OCI-LY3 (cell line): ENCODE data around the gene S1PR1.

ENCODE experiments used
- H2AFZ ChIP-seq: fragments of 200-600, 300-600 bp; shearing (Covaris generic); 2 replicates; pipeline ENCODE4 v1.6.0; 2014; ENCODE audit warnings: antibody characterized with exemption, low read depth, low read length
- H3K27ac ChIP-seq: fragments of 200-600, 300-600 bp; sonication (generic); 2 replicates; pipeline ENCODE4 v1.5.1; 2014; ENCODE audit warnings: mild to moderate bottlenecking, low read length, moderate library complexity, mixed read lengths
- H3K27me3 ChIP-seq: fragments of 200-600, 300-600 bp; sonication (generic); 2 replicates; pipeline ENCODE4 v1.6.1; 2014; ENCODE audit warnings: low read depth, low read length, mixed read lengths
- H3K36me3 ChIP-seq: fragments of 200-600, 300-600 bp; sonication (generic); replicated peaks from 2 replicates; pipeline ENCODE3; 2014; ENCODE audit warnings: low read depth, low read length, mixed read lengths
- H3K4me1 ChIP-seq: fragments of 300-600, 200-600 bp; sonication (generic); 2 replicates; pipeline ENCODE4 v1.6.1; 2014; ENCODE audit warnings: low read length, mixed read lengths
- H3K4me2 ChIP-seq: fragments of 200-600, 300-600 bp; sonication (generic); 2 replicates; pipeline ENCODE4 v1.6.1; 2014; ENCODE audit warnings: low read length, mixed read lengths
- H3K4me3 ChIP-seq: fragments of 300-600, 200-600 bp; sonication (generic); 2 replicates; pipeline ENCODE4 v1.5.1; 2014; ENCODE audit warnings: antibody characterized with exemption, mild to moderate bottlenecking, low read length, moderate library complexity
- H3K79me2 ChIP-seq: fragments of 300-600, 200-600 bp; shearing (Covaris generic); 2 replicates; pipeline ENCODE4 v1.6.1; 2014; ENCODE audit warnings: mild to moderate bottlenecking, low read length, mixed read lengths
- H3K9ac ChIP-seq: fragments of 300-600, 200-600 bp; shearing (Covaris generic); 2 replicates; pipeline ENCODE4 v1.6.0; 2014; ENCODE audit warnings: mild to moderate bottlenecking, low read length, moderate library complexity
- H3K9me3 ChIP-seq: fragments of 200-600, 300-600 bp; shearing (Covaris generic); 2 replicates; pipeline ENCODE4 v1.6.1; 2014; ENCODE audit warnings: low read length, mixed read lengths; ENCODE audit not compliant: insufficient read depth
- H4K20me1 ChIP-seq: fragments of 200-600, 300-600 bp; sonication (generic); 2 replicates; pipeline ENCODE4 v1.6.1; 2016; ENCODE audit warnings: low read length, mixed read lengths; ENCODE audit not compliant: insufficient read depth
- CTCF ChIP-seq: fragments of 200-600, 300-600 bp; sonication (generic); IDR thresholded peaks from 2 replicates; pipeline ENCODE4 v1.5.1; 2014; ENCODE audit warnings: antibody characterized with exemption, low read length, low read depth
- EZH2phosphoT487 ChIP-seq: fragments of 200-600 bp; shearing (Covaris generic); IDR thresholded peaks from 2 replicates; pipeline ENCODE4 v1.6.1; 2018; ENCODE audit warnings: antibody characterized with exemption, mixed run types, low read depth

The S1PR1 gene

DNA sequence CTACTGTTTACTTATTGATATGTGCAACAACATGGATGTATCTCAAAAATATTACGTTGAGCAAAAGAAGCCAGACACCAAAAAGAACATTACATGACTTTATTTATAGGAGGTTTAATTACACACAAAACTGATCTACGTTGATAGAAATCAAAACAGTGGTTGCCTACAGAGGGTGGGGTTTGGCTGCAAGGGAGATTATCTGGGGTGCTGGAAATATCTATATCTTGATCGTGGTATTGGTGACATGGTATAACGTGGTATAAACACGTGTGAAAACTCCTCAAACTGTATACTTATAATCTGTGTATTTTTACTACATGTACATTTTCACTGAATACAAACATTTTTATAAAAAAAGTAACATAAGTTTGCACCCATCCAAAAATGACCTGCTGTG lies 38.9 kb downstream of the S1PR1 start:
- H2AFZ ChIP-seq: no peak overlapping the region
- no peaks in the 10 kb centered on the region for H3K79me2 ChIP-seq
- H3K36me3 ChIP-seq: no peaks in the 10 kb centered on the region
- no peaks in the 10 kb centered on the region for H3K4me1 ChIP-seq
- H3K9ac ChIP-seq: no peak overlapping the region
- no peaks in the 10 kb centered on the region for H3K9me3 ChIP-seq
- no peak overlapping the region for H3K4me3 ChIP-seq
- H4K20me1 ChIP-seq: no peaks in the 10 kb centered on the region
- TF ChIP-seq EZH2phosphoT487 (no peak), CTCF (no peak)
- H3K27ac ChIP-seq: no peak overlapping the region
- H3K4me2 ChIP-seq: no peak overlapping the region
- H3K27me3 ChIP-seq: peaks cover 24% of the 10 kb centered on the region

DNA sequence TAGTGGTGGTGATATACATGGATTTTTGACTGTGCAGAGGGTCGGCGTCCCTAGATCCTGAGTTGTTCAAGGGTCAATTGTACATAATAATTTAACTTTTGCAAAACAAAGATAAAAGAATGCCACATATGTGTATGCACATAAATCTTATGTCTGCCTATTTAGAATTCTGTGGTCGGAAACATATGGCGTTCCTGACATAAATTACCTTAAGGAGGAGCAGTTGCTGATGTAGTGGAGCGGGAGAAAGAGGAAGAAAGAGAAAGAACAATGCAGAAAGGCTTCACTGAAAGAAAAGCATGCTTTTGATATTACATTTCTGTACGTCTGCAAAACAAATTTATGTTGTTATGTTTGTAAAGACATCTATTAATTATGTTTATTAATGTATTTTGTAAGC lies 40.0 kb downstream of the S1PR1 start:
- Histone ChIP-seq H4K20me1 (no peaks in the 10 kb centered on the region), H3K36me3 (no peaks in the 10 kb centered on the region), H3K4me2 (no peak overlapping the region), H3K4me3 (no peak overlapping the region), H3K9ac (no peak overlapping the region), H3K27ac (no peak overlapping the region), H2AFZ (no peak overlapping the region), H3K79me2 (no peaks in the 10 kb centered on the region), H3K4me1 (no peaks in the 10 kb centered on the region), H3K9me3 (no peaks in the 10 kb centered on the region), H3K27me3 (peaks cover 25% of the 10 kb centered on the region)
- TF ChIP-seq CTCF (no peak), EZH2phosphoT487 (no peak)

- TF ChIP-seq EZH2phosphoT487: no peak
- no peak for TF ChIP-seq CTCF
- Histone ChIP-seq H2AFZ (no peak overlapping the region), H3K27ac (no peak overlapping the region)
Measured at GRCh38 chr1:101278238-101278637, 41.4 kb downstream of the S1PR1 start.

GRCh38 chr1:101278845-101279244 lies 42.0 kb downstream of the S1PR1 start:
- Histone ChIP-seq H4K20me1 (no peaks in the 10 kb centered on the region), H3K4me1 (no peaks in the 10 kb centered on the region), H3K36me3 (no peaks in the 10 kb centered on the region), H3K27ac (no peak overlapping the region), H3K27me3 (peaks cover 32% of the 10 kb centered on the region), H3K4me2 (no peak overlapping the region), H3K79me2 (no peaks in the 10 kb centered on the region), H3K9ac (no peak overlapping the region), H3K9me3 (no peaks in the 10 kb centered on the region), H2AFZ (no peak overlapping the region), H3K4me3 (no peak overlapping the region)
- TF ChIP-seq CTCF (no peak), EZH2phosphoT487 (no peak)

More at GRCh38 chr1:101278238-101278637, 41.4 kb downstream of the S1PR1 start:
- Histone ChIP-seq H3K4me3 (no peak overlapping the region), H3K79me2 (no peaks in the 10 kb centered on the region), H3K9me3 (no peaks in the 10 kb centered on the region), H3K27me3 (peaks cover 32% of the 10 kb centered on the region), H3K4me1 (no peaks in the 10 kb centered on the region), H3K36me3 (no peaks in the 10 kb centered on the region), H3K4me2 (no peak overlapping the region), H3K9ac (no peak overlapping the region), H4K20me1 (no peaks in the 10 kb centered on the region)
